ENCODE data around the gene CACNA1G.

DNA sequence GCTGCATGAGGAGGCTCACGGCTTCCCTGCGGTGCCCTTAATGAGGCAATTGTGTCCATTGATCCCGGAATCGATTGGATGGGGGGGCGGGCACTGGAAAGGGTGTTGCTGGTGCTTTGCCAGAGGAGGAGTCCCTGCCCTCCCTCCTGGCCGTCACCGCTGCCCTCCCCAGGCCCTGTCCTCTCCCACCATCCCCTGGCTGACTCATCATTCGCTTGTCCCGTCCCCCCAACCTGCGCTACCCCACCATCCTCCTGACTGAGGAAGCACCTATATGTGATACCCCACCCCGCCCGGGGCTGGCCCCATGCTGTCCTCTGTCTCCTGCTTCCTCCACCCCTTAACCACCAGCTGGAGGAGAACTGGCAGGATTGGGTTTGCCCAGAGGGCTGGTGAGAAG is 20.8 kb downstream of the CACNA1G start:
- TF ChIP-seq POLR2A (IDR thresholded peaks at IDR 0.05), result no peak
- TF ChIP-seq, protein P1, sequence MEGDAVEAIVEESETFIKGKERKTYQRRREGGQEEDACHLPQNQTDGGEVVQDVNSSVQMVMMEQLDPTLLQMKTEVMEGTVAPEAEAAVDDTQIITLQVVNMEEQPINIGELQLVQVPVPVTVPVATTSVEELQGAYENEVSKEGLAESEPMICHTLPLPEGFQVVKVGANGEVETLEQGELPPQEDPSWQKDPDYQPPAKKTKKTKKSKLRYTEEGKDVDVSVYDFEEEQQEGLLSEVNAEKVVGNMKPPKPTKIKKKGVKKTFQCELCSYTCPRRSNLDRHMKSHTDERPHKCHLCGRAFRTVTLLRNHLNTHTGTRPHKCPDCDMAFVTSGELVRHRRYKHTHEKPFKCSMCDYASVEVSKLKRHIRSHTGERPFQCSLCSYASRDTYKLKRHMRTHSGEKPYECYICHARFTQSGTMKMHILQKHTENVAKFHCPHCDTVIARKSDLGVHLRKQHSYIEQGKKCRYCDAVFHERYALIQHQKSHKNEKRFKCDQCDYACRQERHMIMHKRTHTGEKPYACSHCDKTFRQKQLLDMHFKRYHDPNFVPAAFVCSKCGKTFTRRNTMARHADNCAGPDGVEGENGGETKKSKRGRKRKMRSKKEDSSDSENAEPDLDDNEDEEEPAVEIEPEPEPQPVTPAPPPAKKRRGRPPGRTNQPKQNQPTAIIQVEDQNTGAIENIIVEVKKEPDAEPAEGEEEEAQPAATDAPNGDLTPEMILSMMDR (IDR thresholded peaks at IDR 0.05), result no peak
